SU-DHL-6 (cell line): Measurements from ENCODE around the gene PLLP.

Experiments used
- H2AFZ ChIP-seq: fragments of 200-600 bp; sonication (generic); 2 replicates; pipeline ENCODE4 v1.6.1; 2014; ENCODE audit warnings: low read depth, mild to moderate bottlenecking, moderate library complexity, mixed read lengths, antibody characterized with exemption, low read length; ENCODE audit not compliant: severe bottlenecking
- H3F3A ChIP-seq: fragments of 200-600 bp; shearing (Covaris generic); 2 replicates; pipeline ENCODE4 v1.6.0; 2016; ENCODE audit warnings: antibody characterized with exemption, mild to moderate bottlenecking; ENCODE audit not compliant: insufficient read depth
- H3K27ac ChIP-seq: fragments of 200-600 bp; sonication (generic); 2 replicates; pipeline ENCODE4 v1.5.1; 2016; ENCODE audit warnings: low read depth, mild to moderate bottlenecking, low read length, moderate library complexity, mixed read lengths
- H3K27me3 ChIP-seq: fragments of 200-600 bp; sonication (generic), shearing (Covaris generic); 2 replicates; pipeline ENCODE4 v1.6.0; 2014; ENCODE audit warnings: mild to moderate bottlenecking, low read length
- H3K36me3 ChIP-seq: fragments of 200-600 bp; sonication (generic); 2 replicates; pipeline ENCODE4 v1.6.1; 2014; ENCODE audit warnings: mild to moderate bottlenecking, low read length, mixed read lengths
- H3K4me2 ChIP-seq: fragments of 300-600, 200-600 bp; shearing (Covaris generic), sonication (generic); 2 replicates; pipeline ENCODE4 v1.6.0; 2014; ENCODE audit warnings: low read length, low read depth, mild to moderate bottlenecking; ENCODE audit not compliant: poor library complexity, severe bottlenecking
- H3K4me3 ChIP-seq: fragments of 200-600 bp; sonication (generic); 2 replicates; pipeline ENCODE4 v1.5.1; 2014; ENCODE audit warnings: antibody characterized with exemption, low read length, mild to moderate bottlenecking, mixed read lengths; ENCODE audit not compliant: insufficient read depth, poor library complexity, severe bottlenecking
- H3K79me2 ChIP-seq: fragments of 200-600 bp; sonication (generic); 2 replicates; pipeline ENCODE4 v1.6.1; 2014; ENCODE audit warnings: mild to moderate bottlenecking, low read length, moderate library complexity; ENCODE audit not compliant: insufficient read depth
- H3K9ac ChIP-seq: fragments of 200-600 bp; sonication (generic); 2 replicates; pipeline ENCODE4 v1.7.0; 2014; ENCODE audit warnings: mild to moderate bottlenecking, low read length
- H3K9me2 ChIP-seq: fragments of 200-600 bp; sonication (generic); replicated peaks from 2 replicates; pipeline ENCODE4 v1.6.1; 2014; ENCODE audit warnings: low read length; ENCODE audit not compliant: insufficient read depth
- H3K9me3 ChIP-seq: fragments of 200-600 bp; sonication (generic); 2 replicates; pipeline ENCODE4 v1.6.1; 2014; ENCODE audit warnings: low read length, mixed read lengths; ENCODE audit not compliant: insufficient read depth
- H4K20me1 ChIP-seq: fragments of 200-600 bp; sonication (generic); 2 replicates; pipeline ENCODE4 v1.6.1; 2014; ENCODE audit warnings: low read depth, mild to moderate bottlenecking, antibody characterized with exemption, low read length, moderate library complexity, mixed read lengths
- EZH2phosphoT487 ChIP-seq: fragments of 200-600 bp; sonication (generic), shearing (Covaris generic); conservative IDR thresholded peaks from 2 replicates; pipeline ENCODE4 v1.6.1; 2018; ENCODE audit warnings: mild to moderate bottlenecking, antibody characterized with exemption, low read length, moderate library complexity, mixed read lengths
- TF ChIP-seq, protein P1 (sequence below): fragments of 200-600 bp; sonication (generic); IDR thresholded peaks from one replicate; pipeline ENCODE4 v1.5.1; 2017; ENCODE audit warnings: antibody characterized with exemption, mild to moderate bottlenecking, low read length, moderate library complexity; ENCODE audit not compliant: insufficient read depth, poor library complexity, severe bottlenecking

Gene PLLP

DNA sequence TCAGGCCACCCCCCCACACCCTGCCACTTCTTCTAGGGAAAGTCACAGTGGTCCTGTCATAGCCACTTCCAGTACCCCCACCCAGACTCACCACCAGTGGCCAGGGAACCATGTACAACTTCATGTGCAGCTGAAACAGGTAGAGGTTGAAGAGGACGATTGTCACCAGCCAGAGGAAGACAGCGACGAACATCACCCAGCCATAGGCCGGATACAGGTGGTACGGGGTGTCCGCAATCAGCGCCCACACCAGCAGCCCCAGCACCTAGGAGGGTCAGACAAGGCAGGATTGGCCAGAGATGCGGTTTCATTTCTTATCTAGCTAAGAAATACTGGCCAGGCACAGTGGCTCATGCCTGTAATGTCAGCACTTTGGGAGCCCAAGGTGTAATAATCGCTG, 22.7 kb downstream of the PLLP start:
- no peak overlapping the region for H3K9ac ChIP-seq
- TF ChIP-seq, protein P1, sequence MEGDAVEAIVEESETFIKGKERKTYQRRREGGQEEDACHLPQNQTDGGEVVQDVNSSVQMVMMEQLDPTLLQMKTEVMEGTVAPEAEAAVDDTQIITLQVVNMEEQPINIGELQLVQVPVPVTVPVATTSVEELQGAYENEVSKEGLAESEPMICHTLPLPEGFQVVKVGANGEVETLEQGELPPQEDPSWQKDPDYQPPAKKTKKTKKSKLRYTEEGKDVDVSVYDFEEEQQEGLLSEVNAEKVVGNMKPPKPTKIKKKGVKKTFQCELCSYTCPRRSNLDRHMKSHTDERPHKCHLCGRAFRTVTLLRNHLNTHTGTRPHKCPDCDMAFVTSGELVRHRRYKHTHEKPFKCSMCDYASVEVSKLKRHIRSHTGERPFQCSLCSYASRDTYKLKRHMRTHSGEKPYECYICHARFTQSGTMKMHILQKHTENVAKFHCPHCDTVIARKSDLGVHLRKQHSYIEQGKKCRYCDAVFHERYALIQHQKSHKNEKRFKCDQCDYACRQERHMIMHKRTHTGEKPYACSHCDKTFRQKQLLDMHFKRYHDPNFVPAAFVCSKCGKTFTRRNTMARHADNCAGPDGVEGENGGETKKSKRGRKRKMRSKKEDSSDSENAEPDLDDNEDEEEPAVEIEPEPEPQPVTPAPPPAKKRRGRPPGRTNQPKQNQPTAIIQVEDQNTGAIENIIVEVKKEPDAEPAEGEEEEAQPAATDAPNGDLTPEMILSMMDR: no peak
- no peak for TF ChIP-seq EZH2phosphoT487
- no peaks in the 10 kb centered on the region for H3K9me3 ChIP-seq
- H4K20me1 ChIP-seq: no peaks in the 10 kb centered on the region
- no peaks in the 10 kb centered on the region for H3K79me2 ChIP-seq
- no peaks in the 10 kb centered on the region for H3K9me2 ChIP-seq
- H3K36me3 ChIP-seq: no peaks in the 10 kb centered on the region
- no peaks in the 10 kb centered on the region for H3F3A ChIP-seq
- no peak overlapping the region for H3K4me3 ChIP-seq
- H3K27ac ChIP-seq: no peak overlapping the region
- H3K4me2 ChIP-seq: no peak overlapping the region
- no peak overlapping the region for H2AFZ ChIP-seq
- H3K27me3 ChIP-seq: no peaks in the 10 kb centered on the region

DNA sequence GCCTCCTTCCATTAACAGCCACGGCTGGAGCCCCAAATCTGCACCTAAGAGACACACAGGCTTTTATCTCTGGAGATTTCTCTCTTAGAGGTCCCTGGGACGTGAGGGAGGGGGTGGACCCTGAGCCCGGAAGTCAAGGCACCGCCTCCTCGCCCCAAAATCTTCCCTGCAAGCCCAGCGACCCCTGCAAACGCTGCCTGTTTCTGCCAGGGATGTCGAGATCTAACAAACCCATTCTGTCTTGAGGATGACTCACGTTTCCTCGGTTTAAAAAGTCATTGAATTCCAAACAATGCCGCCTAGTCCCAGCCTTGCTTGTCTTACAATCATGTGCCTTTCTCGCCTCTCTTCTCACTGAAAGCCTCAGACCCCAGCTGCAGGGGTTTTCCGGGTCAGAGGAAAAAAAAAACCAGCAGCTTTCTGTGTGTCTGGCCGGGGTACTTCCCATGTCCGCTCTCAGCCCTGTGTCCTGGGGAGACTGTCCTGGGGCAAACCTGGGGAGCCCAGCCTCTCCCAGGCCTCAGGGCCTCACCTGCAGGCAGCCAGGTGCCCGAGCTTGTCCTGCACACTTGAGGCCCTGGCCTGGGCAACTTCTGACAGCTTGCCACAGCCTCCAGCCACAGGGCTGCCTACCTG, 24.1 kb downstream of the PLLP start:
- Histone ChIP-seq H2AFZ (peak overlapping the region; percentile 80), H3K27ac (no peak overlapping the region), H3K4me3 (no peak overlapping the region), H3K9ac (0 out of 2 replicates have a peak overlapping the region, but pooled peaks have one; percentile 14), H3F3A (no peaks in the 10 kb centered on the region), H3K9me2 (no peaks in the 10 kb centered on the region), H4K20me1 (no peaks in the 10 kb centered on the region), H3K4me2 (peak overlapping the region; percentile 9), H3K27me3 (no peaks in the 10 kb centered on the region), H3K9me3 (no peaks in the 10 kb centered on the region), H3K79me2 (no peaks in the 10 kb centered on the region), H3K36me3 (no peaks in the 10 kb centered on the region)
- TF ChIP-seq, protein P1: no peak
- TF ChIP-seq EZH2phosphoT487: no peak

DNA sequence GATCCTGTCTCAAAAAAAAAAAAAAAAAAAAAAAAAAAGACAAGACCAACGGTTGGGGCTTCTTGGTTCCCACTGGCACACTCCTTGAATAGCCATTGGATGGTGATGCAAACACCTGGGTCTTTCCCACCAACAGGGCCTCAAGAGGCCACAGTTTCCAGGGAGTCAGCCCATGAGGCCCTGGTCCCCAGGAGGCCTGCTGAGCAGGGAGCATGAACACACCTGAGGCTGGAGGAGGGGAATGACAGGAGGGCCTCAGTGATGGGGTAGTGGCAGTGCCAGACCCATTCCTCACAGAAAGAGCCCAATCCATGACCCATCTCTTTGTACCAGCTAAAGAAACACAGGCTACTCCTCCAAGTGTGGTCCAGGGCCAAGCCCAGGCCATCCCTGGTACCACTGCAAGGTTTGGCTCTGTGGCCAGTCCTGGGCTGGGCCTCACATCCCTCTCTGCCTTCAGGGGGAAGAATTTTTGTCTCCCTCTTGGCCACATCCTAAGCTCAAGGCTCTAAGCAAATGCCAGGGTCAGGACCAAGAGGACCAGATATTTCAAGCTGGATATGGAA, 25.5 kb downstream of the PLLP start:
- Histone ChIP-seq H4K20me1 (no peaks in the 10 kb centered on the region), H2AFZ (no peak overlapping the region), H3K27me3 (no peaks in the 10 kb centered on the region), H3K79me2 (no peaks in the 10 kb centered on the region), H3K9me2 (no peaks in the 10 kb centered on the region), H3K36me3 (no peaks in the 10 kb centered on the region), H3K4me3 (no peak overlapping the region), H3K27ac (no peak overlapping the region), H3K9me3 (no peaks in the 10 kb centered on the region), H3F3A (no peaks in the 10 kb centered on the region), H3K4me2 (no peak overlapping the region), H3K9ac (no peak overlapping the region)
- no peak for TF ChIP-seq EZH2phosphoT487
- TF ChIP-seq, protein P1: no peak
